Neuronal stem cell (in vitro differentiated cells): ENCODE measurements around the gene ANAPC10.

Source experiments
- DNase-seq: peaks from one replicate; pipeline ENCODE4 v3.0.0-alpha.2; 2013; ENCODE audit warnings: low spot score
- H2AFZ ChIP-seq: one replicate; pipeline ENCODE4 v1.6.1; 2013; ENCODE audit warnings: mild to moderate bottlenecking, low read length, inconsistent platforms
- H2AK5ac ChIP-seq: 2 replicates; pipeline ENCODE4 v1.6.1; 2013; ENCODE audit warnings: low read depth, mild to moderate bottlenecking, inconsistent platforms, low read length, moderate library complexity, mixed read lengths
- H2BK120ac ChIP-seq: 2 replicates; pipeline ENCODE4 v1.6.1; 2013; ENCODE audit warnings: low read depth, mild to moderate bottlenecking, inconsistent platforms, low read length, moderate library complexity, mixed read lengths
- H2BK12ac ChIP-seq: one replicate; pipeline ENCODE4 v1.6.1; 2013; ENCODE audit warnings: low read length, inconsistent platforms
- H2BK15ac ChIP-seq: 2 replicates; pipeline ENCODE4 v1.6.1; 2013; ENCODE audit warnings: mild to moderate bottlenecking, low read length, inconsistent platforms, mixed read lengths
- H2BK5ac ChIP-seq: one replicate; pipeline ENCODE4 v1.6.1; 2013; ENCODE audit warnings: inconsistent platforms, mild to moderate bottlenecking, low read length, moderate library complexity
- H3K14ac ChIP-seq: one replicate; pipeline ENCODE4 v1.6.1; 2013; ENCODE audit warnings: low read length, inconsistent platforms
- H3K18ac ChIP-seq: 2 replicates; pipeline ENCODE4 v1.6.1; 2013; ENCODE audit warnings: low read length, inconsistent platforms
- H3K23ac ChIP-seq: 2 replicates; pipeline ENCODE4 v1.6.1; 2013; ENCODE audit warnings: low read depth, mild to moderate bottlenecking, mixed read lengths, low read length, inconsistent platforms; ENCODE audit not compliant: poor library complexity
- H3K27ac ChIP-seq: replicated peaks from 3 replicates; pipeline ENCODE4 v1.5.1; 2013; ENCODE audit warnings: low read length, inconsistent platforms
- H3K27me3 ChIP-seq, 3 experiments: 2 replicates each; pipeline ENCODE4 v1.6.1; 2013; ENCODE audit warnings: low read length in 3 of 3, mild to moderate bottlenecking in 2 of 3, inconsistent platforms in 1 of 3, low read depth in 1 of 3, mixed read lengths in 1 of 3, moderate library complexity in 1 of 3; ENCODE audit not compliant: control insufficient read depth in 3 of 3, insufficient read depth in 3 of 3
- H3K36me3 ChIP-seq, 2 donors: replicated peaks in 1 of 2; 2 replicates each; pipeline ENCODE4 v1.6.1; 2013; ENCODE audit warnings: low read length in 2 of 2; ENCODE audit not compliant: control insufficient read depth in 2 of 2, insufficient read depth in 2 of 2
- H3K4ac ChIP-seq: 2 replicates; pipeline ENCODE4 v1.6.1; 2013; ENCODE audit warnings: inconsistent platforms, mild to moderate bottlenecking, low read length, moderate library complexity
- H3K4me1 ChIP-seq, 2 donors: 1 replicate in 1 of 2; 2 replicates in 1 of 2; pipeline ENCODE4 v1.6.1; 2013; ENCODE audit warnings: low read length in 2 of 2, low read depth in 1 of 2; ENCODE audit not compliant: control insufficient read depth in 2 of 2, insufficient read depth in 1 of 2
- H3K4me2 ChIP-seq: one replicate; pipeline ENCODE4 v1.6.1; 2013; ENCODE audit warnings: mild to moderate bottlenecking, low read length, inconsistent platforms; ENCODE audit not compliant: insufficient read depth, poor library complexity, severe bottlenecking
- H3K4me3 ChIP-seq, 2 donors: 2 replicates each; pipeline ENCODE4 v1.5.1; 2013; ENCODE audit warnings: low read length in 2 of 2, mild to moderate bottlenecking in 2 of 2, inconsistent platforms in 1 of 2, moderate library complexity in 1 of 2
- H3K79me1 ChIP-seq: one replicate; pipeline ENCODE4 v1.6.1; 2013; ENCODE audit warnings: low read depth, mild to moderate bottlenecking, inconsistent platforms, low read length, moderate library complexity
- H3K9ac ChIP-seq: one replicate; pipeline ENCODE4 v1.6.1; 2013; ENCODE audit warnings: mild to moderate bottlenecking, low read depth, low read length, inconsistent platforms; ENCODE audit not compliant: poor library complexity
- H3K9me3 ChIP-seq, 2 donors: replicated peaks in 1 of 2; 2 replicates each; pipeline versions ENCODE3 to v1.6.1; 2013; ENCODE audit warnings: low read length in 2 of 2, mild to moderate bottlenecking in 2 of 2, inconsistent platforms in 1 of 2, low read depth in 1 of 2, mixed read lengths in 1 of 2, moderate library complexity in 1 of 2; ENCODE audit not compliant: control insufficient read depth in 2 of 2, insufficient read depth in 1 of 2
- H4K8ac ChIP-seq: one replicate; pipeline ENCODE4 v1.6.1; 2013; ENCODE audit warnings: low read depth, mild to moderate bottlenecking, inconsistent platforms, low read length, moderate library complexity
- H4K91ac ChIP-seq: one replicate; pipeline ENCODE4 v1.6.1; 2013; ENCODE audit warnings: low read length, low read depth, mild to moderate bottlenecking, inconsistent platforms; ENCODE audit not compliant: poor library complexity
- WGBS, 2 donors: extraction: QIAGEN DNeasy Blood & Tissue Kit; methylation state at CpG; one replicate each; pipeline ENCODE4 v1.1.7; 2013; ENCODE audit warnings: missing lambda C conversion rate in 2 of 2, mixed read lengths in 1 of 2; ENCODE audit not compliant: insufficient read length in 2 of 2, insufficient replicate concordance in 1 of 2; ENCODE audit errors: extremely low coverage in 2 of 2; 5-methylcytosine and 5-hydroxymethylcytosine counted together

The ANAPC10 gene

GRCh38 chr4:144955104-144955503 lies 142.9 kb downstream of the ANAPC10 start:
- Histone ChIP-seq H2BK12ac (no peak overlapping the region), H2AFZ (peak overlapping the region; percentile 74), H2BK120ac (no peak overlapping the region), H3K4me3 (no peak overlapping the region), H4K91ac (no peak overlapping the region), H3K36me3 (no peaks in the 10 kb centered on the region), H2BK15ac (no peak overlapping the region), H3K4ac (no peak overlapping the region), H3K4me1 (peaks cover 0 to 7% of the 10 kb centered on the region in 2 donors), H4K8ac (no peak overlapping the region), H3K9me3 (peaks cover 7 to 30% of the 10 kb centered on the region in 2 donors), H3K79me1 (no peaks in the 10 kb centered on the region), H3K27ac (no peak overlapping the region), H3K4me2 (no peak overlapping the region), H3K18ac (no peak overlapping the region), H3K9ac (no peak overlapping the region), H2AK5ac (no peak overlapping the region), H3K27me3 (no peaks in the 10 kb centered on the region), H3K14ac (no peak overlapping the region), H3K23ac (no peak overlapping the region), H2BK5ac (no peak overlapping the region)
- no peak for DNase-seq
- WGBS, 2 donors = no CpG with 5 or more reads among the region's 1 CpG

DNA sequence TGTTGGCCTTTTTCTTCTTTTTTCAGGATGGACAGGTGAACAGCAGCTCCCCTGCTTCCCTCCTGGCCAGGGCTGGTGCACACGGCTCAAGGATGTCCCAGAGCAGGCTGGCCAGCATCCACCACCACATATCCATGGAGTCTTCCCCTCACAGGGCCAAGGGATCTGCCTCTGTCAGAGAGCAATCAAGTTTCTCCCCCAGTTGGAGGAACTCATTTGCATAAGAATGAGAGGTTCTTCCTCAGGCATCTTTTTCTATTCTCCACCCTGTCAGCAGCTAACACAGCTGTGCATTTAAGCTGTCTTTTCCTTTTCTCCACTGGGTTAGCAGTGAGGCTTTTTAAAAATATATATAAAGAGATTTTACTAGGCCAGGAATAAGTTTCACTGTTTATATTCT lies 143.8 kb downstream of the ANAPC10 start:
- Histone ChIP-seq H3K23ac (no peak overlapping the region), H3K4me1 (peaks cover 0 to 7% of the 10 kb centered on the region in 2 donors), H2AK5ac (no peak overlapping the region), H2BK5ac (no peak overlapping the region), H3K36me3 (no peaks in the 10 kb centered on the region), H3K9me3 (peaks cover 7 to 30% of the 10 kb centered on the region in 2 donors), H3K4ac (no peak overlapping the region), H3K27me3 (no peaks in the 10 kb centered on the region), H3K14ac (no peak overlapping the region), H3K4me2 (no peak overlapping the region), H4K91ac (no peak overlapping the region), H3K79me1 (no peaks in the 10 kb centered on the region), H3K9ac (no peak overlapping the region), H4K8ac (no peak overlapping the region), H2BK12ac (no peak overlapping the region), H3K27ac (no peak overlapping the region), H2AFZ (peak overlapping the region; percentile 74), H2BK120ac (no peak overlapping the region), H3K18ac (no peak overlapping the region), H2BK15ac (no peak overlapping the region), H3K4me3 (peak overlapping the region in 1 of 2 donors; percentile 40)
- no peak for DNase-seq
- WGBS, 2 donors = no CpG with 5 or more reads among the region's 1 CpG

DNA sequence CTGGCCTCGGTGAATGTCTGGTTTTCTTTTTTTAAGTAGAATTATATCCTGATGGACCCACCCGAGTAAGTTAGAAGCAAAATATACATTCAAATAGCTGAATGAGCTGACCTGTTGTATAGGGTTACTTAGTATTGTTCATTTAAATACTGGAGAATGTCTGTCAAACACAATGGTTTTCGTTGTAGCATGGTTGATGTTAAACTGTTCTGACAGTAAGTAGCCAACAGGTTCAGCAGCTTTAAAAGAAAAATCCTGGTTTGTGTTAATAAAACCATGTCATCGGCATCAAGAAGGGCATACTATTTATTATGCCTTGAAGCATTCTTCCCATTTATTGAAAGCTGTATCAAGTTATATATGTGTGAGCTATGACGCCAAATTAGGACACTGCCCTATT lies 149.6 kb downstream of the ANAPC10 start:
- Histone ChIP-seq H3K27me3 (no peaks in the 10 kb centered on the region), H2BK120ac (no peak overlapping the region), H3K27ac (no peak overlapping the region), H3K4me3 (no peak overlapping the region), H3K14ac (no peak overlapping the region), H3K4me1 (peaks cover 5% of the 10 kb centered on the region in 2 donors), H4K91ac (no peak overlapping the region), H3K4me2 (no peak overlapping the region), H3K36me3 (no peaks in the 10 kb centered on the region), H2AK5ac (no peak overlapping the region), H3K79me1 (no peaks in the 10 kb centered on the region), H3K4ac (no peak overlapping the region), H2BK12ac (no peak overlapping the region), H3K9me3 (peaks cover 2 to 13% of the 10 kb centered on the region in 2 donors), H3K9ac (no peak overlapping the region), H2BK5ac (no peak overlapping the region), H2BK15ac (no peak overlapping the region), H2AFZ (peak overlapping the region; percentile 43), H4K8ac (no peak overlapping the region), H3K18ac (no peak overlapping the region), H3K23ac (no peak overlapping the region)
- WGBS, 2 donors = no CpG with 5 or more reads among the region's 5 CpGs
- peak; percentile 23 for DNase-seq

DNA sequence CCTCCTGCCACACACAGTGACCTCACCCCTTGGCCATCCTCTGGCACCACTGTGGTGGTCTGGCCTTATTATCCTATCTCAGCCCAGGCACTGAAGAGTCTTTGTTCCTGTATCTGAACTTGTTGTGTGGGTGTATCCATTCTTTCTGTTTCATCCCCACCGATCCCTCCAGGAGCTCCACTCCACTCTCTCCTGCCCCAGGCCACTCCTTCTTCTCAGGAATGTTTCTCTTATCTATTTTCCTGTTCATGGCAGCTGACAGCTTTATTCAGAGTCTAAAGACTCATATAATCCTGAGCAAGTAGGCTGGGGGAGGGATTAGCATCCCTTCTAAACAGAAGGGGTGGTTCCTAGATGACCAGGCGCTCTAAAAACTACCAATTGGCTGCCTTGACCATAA lies 150.0 kb downstream of the ANAPC10 start:
- peaks cover 5% of the 10 kb centered on the region in 2 donors for H3K4me1 ChIP-seq
- H2AK5ac ChIP-seq = no peak overlapping the region
- no peak overlapping the region for H4K8ac ChIP-seq
- no peak overlapping the region for H3K23ac ChIP-seq
- H2BK15ac ChIP-seq = no peak overlapping the region
- peaks cover 2 to 9% of the 10 kb centered on the region in 2 donors for H3K9me3 ChIP-seq
- H3K4ac ChIP-seq = no peak overlapping the region
- no CpG with 5 or more reads among the region's 2 CpGs for WGBS, 2 donors
- H3K27ac ChIP-seq = no peak overlapping the region
- no peak overlapping the region for H2BK5ac ChIP-seq
- H3K14ac ChIP-seq = no peak overlapping the region
- no peaks in the 10 kb centered on the region for H3K27me3 ChIP-seq
- no peak overlapping the region for H2BK120ac ChIP-seq
- H3K4me3 ChIP-seq = no peak overlapping the region
- no peak overlapping the region for H3K9ac ChIP-seq
- no peak overlapping the region for H4K91ac ChIP-seq
- H3K18ac ChIP-seq = no peak overlapping the region
- H3K79me1 ChIP-seq = no peaks in the 10 kb centered on the region
- no peaks in the 10 kb centered on the region for H3K36me3 ChIP-seq
- H3K4me2 ChIP-seq = no peak overlapping the region
- H2BK12ac ChIP-seq = no peak overlapping the region
- peak; percentile 48 for DNase-seq
- H2AFZ ChIP-seq = peak overlapping the region; percentile 43
